ENCODE measurements around the gene ATAD3C. TPM values are rescaled to one million over a fixed set of nuclear protein-coding genes. Genes with fewer than 3 reads are reported as not detected.
A peak's percentile ranks its signal among the peaks of the same experiment; 100 is the strongest.
"Not testable (repeated sequence)": the region's sequence is repeated elsewhere in the genome, so short reads cannot be mapped to it uniquely, and the experiment has no call there.

The ATAD3C gene
- total and polyA plus RNA-seq, 10 of the 15 experiments (the other 5 are each of a cell fraction or from before 2014, with no cell fraction given) = 0.03 to 3.1 (median 0.86) TPM

DNA sequence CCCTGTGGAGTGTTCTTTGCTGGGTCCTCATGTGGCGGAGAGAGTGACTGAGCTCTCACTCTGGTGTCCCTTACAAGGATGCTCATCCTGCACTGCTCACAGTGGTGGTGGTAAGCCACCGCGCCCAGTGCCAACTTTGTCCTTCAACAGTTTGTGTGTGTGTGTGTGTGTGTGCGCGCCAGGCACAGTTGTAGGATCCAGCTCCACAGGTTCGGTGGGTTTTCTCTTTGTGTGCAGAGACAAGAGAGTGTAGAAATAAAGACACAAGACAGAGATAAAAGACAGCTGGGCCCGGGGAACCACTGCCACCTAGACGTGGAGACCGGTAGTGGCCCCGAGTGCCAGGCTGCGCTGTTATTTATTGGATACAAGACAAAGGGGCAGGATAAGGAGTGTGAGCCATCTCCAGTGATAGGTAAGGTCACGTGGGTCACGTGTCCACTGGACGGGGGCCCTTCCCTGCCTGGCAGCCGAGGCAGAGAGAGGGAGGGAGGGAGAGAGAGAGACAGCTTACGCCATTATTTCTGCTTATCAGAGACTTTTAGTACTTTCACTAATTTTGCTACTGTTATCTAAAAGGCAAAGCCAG, 55.4 kb downstream of the ATAD3C start:
- H3K9me3 ChIP-seq (replicated peaks; ENCODE audit: control insufficient read depth, insufficient read depth, low read length); DNase-seq (ENCODE audit: low read depth, low spot score); H3K36me3 ChIP-seq (ENCODE audit: control insufficient read depth in 2 of 2, insufficient read depth in 2 of 2, low read length in 1 of 2); BruUV-seq (replicated peaks); H4K20me1 ChIP-seq (ENCODE audit: control insufficient read depth, insufficient read depth); H3K4me1 ChIP-seq (ENCODE audit: control insufficient read depth, insufficient read depth, low read length); H3K27ac ChIP-seq (ENCODE audit: control insufficient read depth, insufficient read depth); H3K9ac ChIP-seq (ENCODE audit: control insufficient read depth, insufficient read depth, low read length); H3K4me3 ChIP-seq; H3K27me3 ChIP-seq (replicated peaks in 1 of 2; ENCODE audit: control insufficient read depth in 2 of 2, insufficient read depth in 2 of 2, low read length in 1 of 2); FAIRE-seq; H3K79me2 ChIP-seq (ENCODE audit: control insufficient read depth, insufficient read depth, low read length): not testable (repeated sequence)
- peak overlapping the region; percentile 11 for H3K4me2 ChIP-seq (ENCODE audit: control insufficient read depth, insufficient read depth)
- ATAC-seq = peak; percentile 89
- WGBS (ENCODE audit: insufficient coverage, insufficient replicate concordance, low lambda C conversion rate, missing lambda C conversion rate) = 37% methylated on average over 16 of the region's 16 CpGs
- in situ Hi-C loops (cut with MboI) = loop anchor here (5.0 kb wide), 1 partner anchor 103 kb away; no protein-coding TSS in a partner anchor
- H2AFZ ChIP-seq (ENCODE audit: control insufficient read depth, low read depth, low read length) = peak overlapping the region; percentile 77
- ChIA-PET RAD21 (ENCODE audit: unreplicated experiment) (interaction anchor here (1.2 to 1.6 kb wide), 4 partner anchors 63 to 199 kb away, joined by 3 to 6 read pairs (median 4); no protein-coding TSS in a partner anchor), SMC1A (ENCODE audit: uncharacterized antibody, unreplicated experiment) (interaction anchor here (0.7 to 1.8 kb wide), 4 partner anchors 40 to 273 kb away, joined by 3 to 4 read pairs (median 3); no protein-coding TSS in a partner anchor), CTCF (interaction anchor here (0.6 to 3.4 kb wide), 13 partner anchors 35 to 200 kb away, joined by 3 to 17 read pairs (median 5); partner anchors contain the start of gene DVL1), POLR2A (interaction anchor here (0.7 to 1.0 kb wide), 2 partner anchors 106 to 130 kb away, joined by 3 read pairs; partner anchors contain the start of genes AURKAIP1 and CCNL2)
- intact Hi-C loops (cut with micrococcal nuclease; ENCODE audit: unreplicated experiment) = loop anchor here (2.0 to 10.0 kb wide), 2 partner anchors 64 to 130 kb away; partner anchors contain the start of gene AURKAIP1
- TF ChIP-seq IKZF1 (conservative IDR thresholded peaks at IDR 0.05) (peak; percentile 50; the same call in 1 of the 2 replicates), RELB (IDR thresholded peaks at IDR 0.05; ENCODE audit: low read depth) (peak; percentile 54; the same call in 1 of the 2 replicates), SMARCA5 (IDR thresholded peaks at IDR 0.05) (peak; percentile 91), TCF12 (IDR thresholded peaks at IDR 0.05; ENCODE audit: low read depth, low read length) (peak; percentile 47; the same call in 1 of the 2 replicates), RAD21 (IDR thresholded peaks at IDR 0.05; ENCODE audit: insufficient read depth, low read depth, low read length) (peak; percentile 44), RAD51 (IDR thresholded peaks at IDR 0.05) (peak; percentile 98), BHLHE40 (IDR thresholded peaks at IDR 0.05; ENCODE audit: borderline replicate concordance in 1 of 2, low read depth in 2 of 2, low read length in 1 of 2) (peak; percentile 56 to 97; a peak in 3 of 4 replicates), MTA2 (IDR thresholded peaks at IDR 0.05; ENCODE audit: low read depth) (peak; percentile 20; the same call in 1 of the 2 replicates), ATF3 (IDR thresholded peaks at IDR 0.05; ENCODE audit: borderline replicate concordance, extremely low read depth, low read depth, low read length) (0 out of 2 replicates have a peak, but pooled peaks have one; percentile 2), USF1 (IDR thresholded peaks at IDR 0.05; ENCODE audit: borderline replicate concordance, extremely low read length, insufficient read depth, low read depth, low read length) (peak; percentile 40), DPF2 (IDR thresholded peaks at IDR 0.05) (peak; percentile 53; the same call in 1 of the 2 replicates), STAT1 (conservative IDR thresholded peaks at IDR 0.05) (peak; percentile 88), PKNOX1 (IDR thresholded peaks at IDR 0.05) (peak; percentile 74), KLF5 (IDR thresholded peaks at IDR 0.05; ENCODE audit: partially characterized antibody) (peak; percentile 48), TCF3 (IDR thresholded peaks at IDR 0.05; ENCODE audit: borderline replicate concordance, insufficient read depth, low read depth, low read length) (0 out of 2 replicates have a peak, but pooled peaks have one; percentile 36)
- TF ChIP-seq, protein P1, sequence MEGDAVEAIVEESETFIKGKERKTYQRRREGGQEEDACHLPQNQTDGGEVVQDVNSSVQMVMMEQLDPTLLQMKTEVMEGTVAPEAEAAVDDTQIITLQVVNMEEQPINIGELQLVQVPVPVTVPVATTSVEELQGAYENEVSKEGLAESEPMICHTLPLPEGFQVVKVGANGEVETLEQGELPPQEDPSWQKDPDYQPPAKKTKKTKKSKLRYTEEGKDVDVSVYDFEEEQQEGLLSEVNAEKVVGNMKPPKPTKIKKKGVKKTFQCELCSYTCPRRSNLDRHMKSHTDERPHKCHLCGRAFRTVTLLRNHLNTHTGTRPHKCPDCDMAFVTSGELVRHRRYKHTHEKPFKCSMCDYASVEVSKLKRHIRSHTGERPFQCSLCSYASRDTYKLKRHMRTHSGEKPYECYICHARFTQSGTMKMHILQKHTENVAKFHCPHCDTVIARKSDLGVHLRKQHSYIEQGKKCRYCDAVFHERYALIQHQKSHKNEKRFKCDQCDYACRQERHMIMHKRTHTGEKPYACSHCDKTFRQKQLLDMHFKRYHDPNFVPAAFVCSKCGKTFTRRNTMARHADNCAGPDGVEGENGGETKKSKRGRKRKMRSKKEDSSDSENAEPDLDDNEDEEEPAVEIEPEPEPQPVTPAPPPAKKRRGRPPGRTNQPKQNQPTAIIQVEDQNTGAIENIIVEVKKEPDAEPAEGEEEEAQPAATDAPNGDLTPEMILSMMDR (IDR thresholded peaks at IDR 0.05 in 2 of 3, conservative IDR thresholded peaks at IDR 0.05 in 1 of 3; ENCODE audit: control insufficient read depth in 2 of 3, extremely low read depth in 1 of 3, insufficient read depth in 1 of 3, low read depth in 3 of 3, low read length in 3 of 3) = peak; percentile 53 to 71 (median 54)

All from GM12878 (cell line).